ENCODE measurements around the gene KCNJ12. TPM values are rescaled to one million over a fixed set of nuclear protein-coding genes. Genes with fewer than 3 reads are reported as not detected.

The KCNJ12 gene
- total RNA-seq, 1 donor from 2014 or later, result 12.2 TPM

Other genes starting within 250 kb of the KCNJ12 start
- gene DHRS7B, start 249.4 kb upstream of the KCNJ12 start, total RNA-seq, result 22.4 TPM
- gene TMEM11, start 162.2 kb upstream of the KCNJ12 start, total RNA-seq, result 31.9 TPM
- 19.1 TPM for gene NATD1, start 122.9 kb upstream of the KCNJ12 start, total RNA-seq
- 30.8 TPM for gene MAP2K3, start 91.6 kb upstream of the KCNJ12 start, total RNA-seq

Data from Right ventricle myocardium superior (tissue), 1 donor.